Measurements from ENCODE around the gene LRP3.

LRP3 gene

GRCh38 chr19:33193269-33193864 lies 763 bp upstream of the LRP3 start:
- no peak for TF ChIP-seq YY1 (IDR thresholded peaks at IDR 0.05; ENCODE audit: low read depth)
- no peak for TF ChIP-seq TEAD4 (IDR thresholded peaks at IDR 0.05)
- TF ChIP-seq USF1 (IDR thresholded peaks at IDR 0.05), result no peak

- TF ChIP-seq CEBPB (IDR thresholded peaks at IDR 0.05), result no peak
- no peak for TF ChIP-seq TAF1 (IDR thresholded peaks at IDR 0.05; ENCODE audit: low read depth)
- no peak for TF ChIP-seq TCF12 (IDR thresholded peaks at IDR 0.05; ENCODE audit: low read depth)
- TF ChIP-seq RAD21 (IDR thresholded peaks at IDR 0.05; ENCODE audit: low read depth), result no peak
- TF ChIP-seq MAX (IDR thresholded peaks at IDR 0.05), result no peak
- TF ChIP-seq TEAD4 (IDR thresholded peaks at IDR 0.05), result no peak
- no peak for TF ChIP-seq ZBTB7A (IDR thresholded peaks at IDR 0.05; ENCODE audit: low read depth)
- no peak for TF ChIP-seq FOXM1 (IDR thresholded peaks at IDR 0.05; ENCODE audit: borderline replicate concordance, low read depth)
- TF ChIP-seq EGR1 (IDR thresholded peaks at IDR 0.05), result no peak
- TF ChIP-seq CREB1 (IDR thresholded peaks at IDR 0.05; ENCODE audit: low read depth), result no peak
Observed at GRCh38 chr19:33194532-33194885, 379 bp downstream of the LRP3 start.

GRCh38 chr19:33194886-33195644 lies 935 bp downstream of the LRP3 start:
- TF ChIP-seq RAD21 (IDR thresholded peaks at IDR 0.05; ENCODE audit: low read depth), result no peak
- peak; percentile 62; the same call in 1 of the 2 replicates for TF ChIP-seq ZBTB7A (IDR thresholded peaks at IDR 0.05; ENCODE audit: low read depth)

- TF ChIP-seq TEAD4 (IDR thresholded peaks at IDR 0.05) (no peak), REST (IDR thresholded peaks at IDR 0.05; ENCODE audit: low read depth) (no peak), CREB1 (IDR thresholded peaks at IDR 0.05; ENCODE audit: low read depth) (no peak), ZBTB7A (IDR thresholded peaks at IDR 0.05; ENCODE audit: low read depth) (no peak), YY1 (IDR thresholded peaks at IDR 0.05; ENCODE audit: low read depth) (no peak), TAF1 (IDR thresholded peaks at IDR 0.05; ENCODE audit: low read depth) (no peak), USF1 (IDR thresholded peaks at IDR 0.05) (no peak), FOXM1 (IDR thresholded peaks at IDR 0.05; ENCODE audit: borderline replicate concordance, low read depth) (no peak), NFIC (IDR thresholded peaks at IDR 0.05) (no peak), MAX (IDR thresholded peaks at IDR 0.05) (no peak)
Observed at GRCh38 chr19:33195645-33196347, 1.7 kb downstream of the LRP3 start.

- TF ChIP-seq NFIC (IDR thresholded peaks at IDR 0.05), result no peak
- TF ChIP-seq TAF1 (IDR thresholded peaks at IDR 0.05; ENCODE audit: low read depth), result no peak
- TF ChIP-seq EP300 (IDR thresholded peaks at IDR 0.05; ENCODE audit: borderline replicate concordance), result no peak
- no peak for TF ChIP-seq MAX (IDR thresholded peaks at IDR 0.05)
- TF ChIP-seq RAD21 (IDR thresholded peaks at IDR 0.05; ENCODE audit: low read depth), result no peak
Observed at GRCh38 chr19:33196446-33197193, 2.5 kb downstream of the LRP3 start.

- no peak for TF ChIP-seq TAF1 (IDR thresholded peaks at IDR 0.05; ENCODE audit: low read depth)
- TF ChIP-seq CREB1 (IDR thresholded peaks at IDR 0.05; ENCODE audit: low read depth), result no peak
- TF ChIP-seq EP300 (IDR thresholded peaks at IDR 0.05; ENCODE audit: borderline replicate concordance), result no peak
Observed at GRCh38 chr19:33197591-33198000, 3.5 kb downstream of the LRP3 start.

GRCh38 chr19:33198169-33198568 lies 4.0 kb downstream of the LRP3 start:
- no peak for TF ChIP-seq TCF12 (IDR thresholded peaks at IDR 0.05; ENCODE audit: low read depth)
- TF ChIP-seq CREB1 (IDR thresholded peaks at IDR 0.05; ENCODE audit: low read depth), result no peak
- TF ChIP-seq USF1 (IDR thresholded peaks at IDR 0.05), result no peak
- no peak for TF ChIP-seq TEAD4 (IDR thresholded peaks at IDR 0.05)

Data from Ishikawa (cell line).